K562 (cell line): ENCODE results near the gene NTRK1. TPM values are rescaled to one million over a fixed set of nuclear protein-coding genes. Genes with fewer than 3 reads are reported as not detected.

Source experiments
- CHD2 ChIP-seq: IDR thresholded peaks from 2 replicates; pipeline ENCODE4 v1.6.1; 2011; ENCODE audit warnings: low read depth, low read length
- GATAD2A ChIP-seq: fragments of 450-650 bp; IDR thresholded peaks from 2 replicates; pipeline ENCODE4 v1.6.1; 2017
- HBP1 ChIP-seq: fragments of 450-650 bp; formaldehyde crosslinking; IDR thresholded peaks from 2 replicates; pipeline ENCODE4 v1.4.0; 2022; ENCODE audit warnings: missing genetic modification characterization
- HDAC3 ChIP-seq: fragments of 450-650 bp; IDR thresholded peaks from 2 replicates; pipeline ENCODE4 v1.6.1; 2018; ENCODE audit warnings: borderline replicate concordance, mild to moderate bottlenecking, moderate library complexity; ENCODE audit not compliant: partially characterized antibody
- HDGF ChIP-seq: fragments of 450-650 bp; IDR thresholded peaks from 2 replicates; pipeline ENCODE4 v1.6.1; 2016
- NCOA1 ChIP-seq: fragments of 450-650 bp; IDR thresholded peaks from 2 replicates; pipeline ENCODE4 v1.6.1; 2016; ENCODE audit warnings: low read depth
- NR1H2 ChIP-seq: sonication (generic); formaldehyde crosslinking; IDR thresholded peaks from 2 replicates; pipeline ENCODE4 v1.4.0; 2020; ENCODE audit warnings: mild to moderate bottlenecking, missing genetic modification reagents
- RUNX1 ChIP-seq: sonication (generic); IDR thresholded peaks from 2 replicates; pipeline ENCODE4 v1.6.1; 2016; ENCODE audit warnings: antibody characterized with exemption, low read depth
- SIRT6 ChIP-seq: IDR thresholded peaks from one replicate; pipeline ENCODE4 v1.6.1; 2012; ENCODE audit warnings: low read depth, mild to moderate bottlenecking, control low read depth, inconsistent platforms, low read length, moderate library complexity
- SLC30A9 ChIP-seq: fragments of 250-450 bp; sonication (Bioruptor Pico); IDR thresholded peaks from 2 replicates; pipeline ENCODE4 v1.8.0; 2022; ENCODE audit warnings: mild to moderate bottlenecking, moderate library complexity
- XRCC4 ChIP-seq: IDR thresholded peaks from one replicate; pipeline ENCODE4 v1.6.1; 2011; ENCODE audit not compliant: insufficient read depth, insufficient read length; ENCODE audit errors: extremely low read depth
- ZFP1 ChIP-seq: fragments of 450-650 bp; formaldehyde crosslinking; IDR thresholded peaks from 2 replicates; pipeline ENCODE4 v1.4.0; 2020; ENCODE audit warnings: mild to moderate bottlenecking, mixed read lengths
- ZNF318 ChIP-seq, 2 experiments: fragments of 450-650 bp; IDR thresholded peaks; 2 replicates each; pipeline ENCODE4 v1.6.1; 2016; ENCODE audit warnings: mild to moderate bottlenecking in 2 of 2, borderline replicate concordance in 1 of 2, low read depth in 1 of 2, moderate library complexity in 1 of 2
- ZNF354B ChIP-seq: fragments of 250-450 bp; sonication (Bioruptor Pico); IDR thresholded peaks from 2 replicates; pipeline ENCODE4 v1.4.0; 2020
- ZNF586 ChIP-seq: fragments of 450-650 bp; formaldehyde crosslinking; conservative IDR thresholded peaks from 2 replicates; pipeline ENCODE4 v1.4.0; 2020; ENCODE audit warnings: mild to moderate bottlenecking, moderate library complexity
- ZZZ3 ChIP-seq: fragments of 450-650 bp; IDR thresholded peaks from 2 replicates; pipeline ENCODE4 v1.6.1; 2016; ENCODE audit warnings: antibody characterized with exemption, mild to moderate bottlenecking, moderate library complexity
- polyA plus RNA-seq, 8 experiments: library from polyadenylated mRNA; depleted of rRNA in 4 of 8; stranded (reverse) in 5 of 8; unstranded in 3 of 8; fragments of >200 nt; fragmentation: Nextera tagmentation in 2 of 8; fragmentation: Illumina TruSeq in 1 of 8; extraction: Ambion mirVana in 2 of 8; extraction: Trizol in 1 of 8; gene quantifications; 2 replicates each; pipeline versions ENCODE4 v1.2.1 to v1.2.3, GENCODE V29; 2011 to 2014; ENCODE audit warnings: inconsistent platforms in 1 of 8, missing spikeins in 1 of 8
- total RNA-seq, 7 experiments: library from RNA; depleted of rRNA in 6 of 7; stranded (reverse); fragments of >200 nt in 6 of 7; fragmentation: Illumina TruSeq in 2 of 7; extraction: Trizol in 2 of 7; gene quantifications; 2 replicates each; pipeline versions ENCODE4 v1.2.1 to v1.2.3, GENCODE V29; 2011 to 2021; ENCODE audit warnings: low replicate concordance in 1 of 7

Gene NTRK1
- total and polyA plus RNA-seq, 9 of the 15 experiments (the other 6 are each of a cell fraction or from before 2014, with no cell fraction given) = 0.46 to 30.0 (median 7.9) TPM

GRCh38 chr1:156860628-156861423 is at the start of gene NTRK1 (continued):
- TF ChIP-seq ZFP1 (no peak), ZNF318 (IDR thresholded peaks at IDR 0.05; ENCODE audit: borderline replicate concordance in 1 of 2, low read depth in 1 of 2) (no peak), ZZZ3 (no peak), RUNX1 (no peak), GATAD2A (no peak), SIRT6 (no peak), NR1H2 (no peak), CHD2 (no peak), HDGF (no peak), SLC30A9 (no peak), ZNF354B (no peak), XRCC4 (no peak), ZNF586 (no peak), HBP1 (CRISPR knock-in tag) (no peak), NCOA1 (no peak), HDAC3 (no peak)
